ENCODE measurements around the gene ARL4C. TPM values are rescaled to one million over a fixed set of nuclear protein-coding genes. Genes with fewer than 3 reads are reported as not detected.

Gene ARL4C
- total and polyA plus RNA-seq, 2 experiments from 2014 or later: 5.8 to 9.9 TPM

DNA sequence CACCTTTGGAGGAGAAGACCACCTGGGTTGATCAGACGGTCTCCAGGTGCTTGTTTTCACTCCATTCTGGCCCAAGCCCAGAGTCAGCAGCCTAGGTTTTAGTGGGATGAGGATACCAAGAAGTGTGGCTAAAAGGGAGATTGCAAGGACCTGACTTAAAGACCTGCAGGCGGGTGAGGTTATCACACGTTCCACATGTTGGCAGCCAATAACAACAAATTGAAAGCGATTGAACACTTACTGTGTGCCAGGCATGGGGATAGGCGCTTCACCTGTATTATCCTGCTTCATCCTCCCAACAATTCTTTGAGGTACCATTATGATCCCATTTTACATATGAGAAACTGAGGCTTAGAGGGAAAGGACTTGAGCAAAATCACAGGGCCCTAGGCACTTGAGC lies 5.0 kb downstream of the ARL4C start:
- peaks cover 37% of the 10 kb centered on the region for H3K79me2 ChIP-seq (replicated peaks; ENCODE audit: insufficient read depth)
- peaks cover 20% of the 10 kb centered on the region for H3K27me3 ChIP-seq (ENCODE audit: insufficient read depth)
- no peak overlapping the region for H3K27ac ChIP-seq (ENCODE audit: low read depth)
- H3K27ac Mint-ChIP-seq: no peak overlapping the region
- H3K9me3 Mint-ChIP-seq: no peaks in the 10 kb centered on the region
- peaks cover 7% of the 10 kb centered on the region for H4K20me1 ChIP-seq (replicated peaks; ENCODE audit: insufficient read depth)
- H3K36me3 ChIP-seq (ENCODE audit: insufficient read depth): no peaks in the 10 kb centered on the region
- H2AFZ ChIP-seq: no peak overlapping the region
- H3K4me1 Mint-ChIP-seq: peaks cover 34% of the 10 kb centered on the region
- peaks cover 20% of the 10 kb centered on the region for H3K4me1 ChIP-seq (ENCODE audit: insufficient read depth)
- no peak overlapping the region for H3K4me2 ChIP-seq
- no peak overlapping the region for H3K4me3 Mint-ChIP-seq
- DNase-seq (ENCODE audit: low spot score) (no peak), ATAC-seq (no peak)
- no peaks in the 10 kb centered on the region for H3F3A ChIP-seq (replicated peaks; ENCODE audit: low read depth)
- TF ChIP-seq NANOG (IDR thresholded peaks at IDR 0.05; ENCODE audit: borderline replicate concordance) (no peak), CREB1 (CRISPR knock-in tag; IDR thresholded peaks at IDR 0.05; ENCODE audit: low read depth) (no peak), REST (IDR thresholded peaks at IDR 0.05; ENCODE audit: unreplicated experiment) (no peak), ETS1 (IDR thresholded peaks at IDR 0.05) (no peak), JUNB (IDR thresholded peaks at IDR 0.05; ENCODE audit: unreplicated experiment) (no peak), ZNF462 (CRISPR knock-in tag; IDR thresholded peaks at IDR 0.05) (no peak), EZH2phosphoT487 (IDR thresholded peaks at IDR 0.05; ENCODE audit: unreplicated experiment) (no peak)
- TF ChIP-seq, protein P1, sequence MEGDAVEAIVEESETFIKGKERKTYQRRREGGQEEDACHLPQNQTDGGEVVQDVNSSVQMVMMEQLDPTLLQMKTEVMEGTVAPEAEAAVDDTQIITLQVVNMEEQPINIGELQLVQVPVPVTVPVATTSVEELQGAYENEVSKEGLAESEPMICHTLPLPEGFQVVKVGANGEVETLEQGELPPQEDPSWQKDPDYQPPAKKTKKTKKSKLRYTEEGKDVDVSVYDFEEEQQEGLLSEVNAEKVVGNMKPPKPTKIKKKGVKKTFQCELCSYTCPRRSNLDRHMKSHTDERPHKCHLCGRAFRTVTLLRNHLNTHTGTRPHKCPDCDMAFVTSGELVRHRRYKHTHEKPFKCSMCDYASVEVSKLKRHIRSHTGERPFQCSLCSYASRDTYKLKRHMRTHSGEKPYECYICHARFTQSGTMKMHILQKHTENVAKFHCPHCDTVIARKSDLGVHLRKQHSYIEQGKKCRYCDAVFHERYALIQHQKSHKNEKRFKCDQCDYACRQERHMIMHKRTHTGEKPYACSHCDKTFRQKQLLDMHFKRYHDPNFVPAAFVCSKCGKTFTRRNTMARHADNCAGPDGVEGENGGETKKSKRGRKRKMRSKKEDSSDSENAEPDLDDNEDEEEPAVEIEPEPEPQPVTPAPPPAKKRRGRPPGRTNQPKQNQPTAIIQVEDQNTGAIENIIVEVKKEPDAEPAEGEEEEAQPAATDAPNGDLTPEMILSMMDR (conservative IDR thresholded peaks at IDR 0.05; ENCODE audit: low read depth in 2 of 2): no peak
- no peaks in the 10 kb centered on the region; the same call in 2 of the 3 replicates for H3K36me3 Mint-ChIP-seq (ENCODE audit: low read depth)
- H3K27me3 Mint-ChIP-seq (ENCODE audit: insufficient read depth, low read depth, poor library complexity): peaks cover 10% of the 10 kb centered on the region
- H3K9me2 ChIP-seq (ENCODE audit: insufficient read depth): no peaks in the 10 kb centered on the region
- H3K4me3 ChIP-seq: no peak overlapping the region

Data from GM23338 (cell line).